GM19328 (cell line): ENCODE measurements around the gene HOXC4.
"Not testable (repeated sequence)": the region's sequence is repeated elsewhere in the genome, so short reads cannot be mapped to it uniquely, and the experiment has no call there.

Experiments used
- ATAC-seq: cut with Tn5 transposase; IDR thresholded peaks from one replicate; pipeline ENCODE4 v1.9.1; 2021; ENCODE audit warnings: mild to moderate bottlenecking, moderate library complexity; ENCODE audit not compliant: unreplicated experiment

The HOXC4 gene

GRCh38 chr12:54053003-54053750, 458 bp upstream of the HOXC4 start:
- peak; percentile 59 for ATAC-seq

GRCh38 chr12:54054742-54055194, 1.1 kb downstream of the HOXC4 start:
- no peak for ATAC-seq

- ATAC-seq, result no peak
Observed at GRCh38 chr12:54055552-54055951, 1.9 kb downstream of the HOXC4 start.

- no peak for ATAC-seq
Observed at GRCh38 chr12:54056110-54056509, 2.5 kb downstream of the HOXC4 start.

GRCh38 chr12:54058128-54058768, 4.6 kb downstream of the HOXC4 start:
- no peak for ATAC-seq

- ATAC-seq, result no peak
Observed at GRCh38 chr12:54059668-54060067, 6.0 kb downstream of the HOXC4 start.

- ATAC-seq, result no peak
Observed at GRCh38 chr12:54060174-54060974, 6.7 kb downstream of the HOXC4 start.

- ATAC-seq, result no peak
Observed at GRCh38 chr12:54060975-54061778, 7.5 kb downstream of the HOXC4 start.

GRCh38 chr12:54065677-54066076, 12.0 kb downstream of the HOXC4 start:
- no peak for ATAC-seq

GRCh38 chr12:54066408-54066807, 12.8 kb downstream of the HOXC4 start:
- ATAC-seq, result no peak

GRCh38 chr12:54068418-54069070, 14.9 kb downstream of the HOXC4 start:
- ATAC-seq, result no peak

- ATAC-seq, result no peak
Observed at GRCh38 chr12:54071942-54072341, 18.3 kb downstream of the HOXC4 start.

GRCh38 chr12:54074308-54074707, 20.7 kb downstream of the HOXC4 start:
- ATAC-seq, result no peak

- no peak for ATAC-seq
Observed at GRCh38 chr12:54075409-54075808, 21.8 kb downstream of the HOXC4 start.

- ATAC-seq, result no peak
Observed at GRCh38 chr12:54075974-54076373, 22.3 kb downstream of the HOXC4 start.

- not testable (repeated sequence) for ATAC-seq
Observed at GRCh38 chr12:54077843-54078242, 24.2 kb downstream of the HOXC4 start.

GRCh38 chr12:54079115-54079514, 25.5 kb downstream of the HOXC4 start:
- not testable (repeated sequence) for ATAC-seq

- ATAC-seq, result not testable (repeated sequence)
Observed at GRCh38 chr12:54080008-54080924, 26.6 kb downstream of the HOXC4 start.

GRCh38 chr12:54081053-54081514, 27.4 kb downstream of the HOXC4 start:
- not testable (repeated sequence) for ATAC-seq
